Small intestine (tissue), 7 donors: ENCODE data around the gene MRPL55. TPM values are rescaled to one million over a fixed set of nuclear protein-coding genes. Genes with fewer than 3 reads are reported as not detected.
A peak's percentile ranks its signal among the peaks of the same experiment; 100 is the strongest.

ENCODE experiments used
- DNase-seq, 2 donors: peaks; one replicate each; pipeline versions ENCODE4 v3.0.0 to v3.0.0-alpha.2; 2013
- FAIRE-seq: peaks from 2 replicates; lab custom pipeline; 2012; peaks lifted over from hg19 to GRCh38; lab: Jason Lieb, UNC
- H3K27ac ChIP-seq, 3 donors: one replicate each; pipeline ENCODE4 v1.5.1; 2013; ENCODE audit warnings: low read length in 2 of 3, mild to moderate bottlenecking in 2 of 3, control low read depth in 1 of 3, inconsistent platforms in 1 of 3, low read depth in 1 of 3, moderate library complexity in 1 of 3
- H3K27me3 ChIP-seq, 3 donors: one replicate each; pipeline ENCODE4 v1.6.1; 2013; ENCODE audit warnings: low read length in 3 of 3, inconsistent platforms in 1 of 3; ENCODE audit not compliant: control insufficient read depth in 3 of 3, insufficient read depth in 3 of 3
- H3K36me3 ChIP-seq, 3 donors: one replicate each; pipeline ENCODE4 v1.6.1; 2013; ENCODE audit warnings: low read length in 3 of 3, inconsistent platforms in 1 of 3, low read depth in 1 of 3, mild to moderate bottlenecking in 1 of 3, moderate library complexity in 1 of 3; ENCODE audit not compliant: control insufficient read depth in 3 of 3, insufficient read depth in 2 of 3
- H3K4me1 ChIP-seq, 3 donors: one replicate each; pipeline ENCODE4 v1.6.1; 2013; ENCODE audit warnings: low read length in 2 of 3, inconsistent platforms in 1 of 3, low read depth in 1 of 3, mild to moderate bottlenecking in 1 of 3, moderate library complexity in 1 of 3; ENCODE audit not compliant: control insufficient read depth in 3 of 3, insufficient read depth in 2 of 3
- H3K4me3 ChIP-seq, 3 donors: one replicate each; pipeline ENCODE4 v1.5.1; 2013; ENCODE audit warnings: low read length in 3 of 3, control low read depth in 1 of 3, inconsistent platforms in 1 of 3, low read depth in 1 of 3, mild to moderate bottlenecking in 1 of 3, moderate library complexity in 1 of 3
- H3K9me3 ChIP-seq, 2 donors: one replicate each; pipeline ENCODE4 v1.6.1; 2013; ENCODE audit warnings: low read depth in 1 of 2, low read length in 1 of 2; ENCODE audit not compliant: control insufficient read depth in 2 of 2, insufficient read depth in 1 of 2
- WGBS, 3 donors: extraction: QIAGEN DNeasy Blood & Tissue Kit; methylation state at CpG; one replicate each; pipeline ENCODE4 v1.1.7; 2013; 5-methylcytosine and 5-hydroxymethylcytosine counted together
- polyA plus RNA-seq, 4 donors: library from polyadenylated mRNA; stranded (reverse) in 3 of 4; unstranded in 1 of 4; fragments of 200-250 nt in 3 of 4; fragments of 120-200 nt in 1 of 4; gene quantifications; one replicate each; pipeline versions ENCODE4 v1.2.1 to v1.2.3, GENCODE V29; 2013
- donor health status: healthy with polysubstance abuse.
- donor health status: control.
- donor health status: control.
- donor health status: Bipolar disorder and iron deficiency.
- donor health status: healthy.

The MRPL55 gene
- polyA plus RNA-seq, 4 donors: 56.8 to 148 (median 96.5) TPM

DNA sequence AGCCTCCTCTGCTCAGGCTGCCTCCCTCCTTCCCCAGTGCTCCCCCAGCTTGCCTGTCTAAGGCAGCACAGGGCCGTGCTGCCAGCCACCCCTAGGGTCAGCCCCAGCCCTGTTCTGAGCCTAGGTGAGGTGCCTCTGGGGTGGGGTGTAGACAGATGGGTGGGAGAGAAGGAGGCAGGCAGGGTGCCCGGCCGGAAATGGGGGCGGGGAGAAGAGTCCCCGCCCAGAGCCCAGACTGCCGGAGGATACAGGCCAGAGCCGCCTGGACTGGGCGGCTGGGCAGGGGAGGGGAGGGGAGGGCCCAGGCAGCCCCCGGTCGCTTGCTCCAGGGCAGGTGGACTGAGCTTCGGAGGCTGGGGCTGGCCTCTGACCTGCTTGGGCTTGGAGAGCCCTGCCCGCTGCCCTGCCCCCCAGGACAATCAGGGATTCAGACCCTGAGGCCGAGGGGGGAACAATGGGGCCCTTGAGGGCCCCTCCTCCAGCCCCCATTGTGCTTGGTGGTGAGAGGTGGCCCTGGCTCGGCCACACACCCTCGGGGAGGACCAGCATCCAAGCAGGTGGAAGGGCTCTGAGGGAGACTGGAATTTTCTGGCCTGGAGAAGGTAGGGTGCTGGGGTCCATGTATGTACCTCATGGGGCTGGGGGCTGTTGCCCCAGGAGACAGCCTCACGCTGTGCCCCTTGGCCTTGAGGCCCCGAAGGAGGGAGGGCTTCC is 40.5 kb upstream of the MRPL55 start, which contains the start of gene GJC2:
Gene GJC2 (plus strand): TSS at position 525 of the 714 bp plus-strand sequence. CDS start 7,829 bp downstream, outside the sequence.
- H3K4me1 ChIP-seq: peaks cover 0 to 67% (median 0%) of the 10 kb centered on the region in 3 donors
- no peaks in the 10 kb centered on the region for H3K9me3 ChIP-seq
- H3K36me3 ChIP-seq: peaks cover 4 to 87% (median 7%) of the 10 kb centered on the region in 3 donors
- FAIRE-seq (no peak), DNase-seq (peak in 1 of 2 donors; percentile 77)
- H3K27me3 ChIP-seq: no peaks in the 10 kb centered on the region
- peak within 1 kb of the TSS in 1 of 3 donors; percentile 43 for H3K4me3 ChIP-seq
- H3K27ac ChIP-seq: peak within 1 kb of the TSS; percentile 14 to 96 (median 72)
- WGBS, 3 donors: 53 to 82% (median 65%) methylated on average over 14 to 17 of the region's 17 CpGs

DNA sequence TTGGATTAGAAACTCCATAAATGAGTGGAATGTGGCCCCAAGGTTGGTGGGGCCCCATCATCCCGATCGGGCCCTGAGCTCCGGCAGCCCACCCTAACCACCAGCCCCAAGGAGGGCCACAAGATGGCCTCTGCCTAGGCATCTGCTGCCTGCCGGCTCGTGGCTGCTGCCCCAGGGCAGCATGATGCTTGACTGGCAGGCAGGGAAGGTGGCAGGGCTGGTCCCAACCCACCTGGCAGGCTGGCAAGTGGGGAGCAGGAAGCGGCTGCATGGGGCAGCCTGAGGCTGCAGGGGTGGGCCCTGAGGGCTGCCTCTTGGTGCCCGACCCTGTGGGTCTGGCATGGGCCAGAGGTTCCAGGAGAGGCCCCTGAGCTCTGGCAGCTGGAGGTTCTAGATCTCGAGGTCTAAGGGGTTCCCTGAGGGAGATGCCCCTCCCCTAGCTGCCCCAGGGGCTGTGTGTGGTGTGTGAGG is 39.9 kb upstream of the MRPL55 start:
- Histone ChIP-seq H3K27me3 (no peaks in the 10 kb centered on the region), H3K27ac (peak overlapping the region in 2 of 3 donors; percentile 61 to 96), H3K4me3 (no peak overlapping the region), H3K4me1 (peaks cover 0 to 73% (median 0%) of the 10 kb centered on the region in 3 donors), H3K9me3 (no peaks in the 10 kb centered on the region), H3K36me3 (peaks cover 4 to 91% (median 7%) of the 10 kb centered on the region in 3 donors)
- no peak for FAIRE-seq
- 72 to 91% (median 80%) methylated on average over 6 to 8 of the region's 8 CpGs for WGBS, 3 donors
- no peak for DNase-seq

DNA sequence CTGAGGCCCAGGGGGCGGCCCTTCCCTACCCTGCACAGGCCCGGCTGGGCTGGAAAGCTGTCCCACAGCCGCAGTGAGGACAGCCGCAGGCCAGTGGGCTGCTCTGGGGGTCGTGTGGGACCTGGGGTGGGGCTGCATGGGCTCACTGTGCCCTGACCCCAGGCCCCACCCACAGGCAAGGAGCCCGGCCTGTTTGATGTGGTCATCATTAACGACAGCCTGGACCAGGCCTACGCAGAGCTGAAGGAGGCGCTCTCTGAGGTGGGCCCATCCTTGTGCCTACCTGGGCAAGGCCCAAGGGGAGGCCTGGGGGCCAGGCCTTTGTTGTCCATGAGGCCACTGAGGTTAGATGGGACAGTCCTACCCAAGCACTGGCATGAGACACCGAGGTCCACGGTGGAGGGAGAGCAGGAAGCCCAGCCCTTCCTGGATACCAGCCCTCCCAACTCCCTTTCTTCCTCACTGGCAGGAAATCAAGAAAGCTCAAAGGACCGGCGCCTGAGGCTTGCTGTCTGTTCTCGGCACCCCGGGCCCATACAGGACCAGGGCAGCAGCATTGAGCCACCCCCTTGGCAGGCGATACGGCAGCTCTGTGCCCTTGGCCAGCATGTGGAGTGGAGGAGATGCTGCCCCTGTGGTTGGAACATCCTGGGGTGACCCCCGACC is 39.2 kb upstream of the MRPL55 start:
- H3K4me3 ChIP-seq: no peak overlapping the region
- peaks cover 0 to 80% (median 0%) of the 10 kb centered on the region in 3 donors for H3K4me1 ChIP-seq
- DNase-seq (no peak), FAIRE-seq (no peak)
- 67 to 79% (median 75%) methylated on average over 18 of the region's 18 CpGs for WGBS, 3 donors
- no peaks in the 10 kb centered on the region for H3K9me3 ChIP-seq
- H3K36me3 ChIP-seq: peaks cover 4 to 91% (median 7%) of the 10 kb centered on the region in 3 donors
- no peaks in the 10 kb centered on the region for H3K27me3 ChIP-seq
- H3K27ac ChIP-seq: peak overlapping the region in 2 of 3 donors; percentile 61 to 96

DNA sequence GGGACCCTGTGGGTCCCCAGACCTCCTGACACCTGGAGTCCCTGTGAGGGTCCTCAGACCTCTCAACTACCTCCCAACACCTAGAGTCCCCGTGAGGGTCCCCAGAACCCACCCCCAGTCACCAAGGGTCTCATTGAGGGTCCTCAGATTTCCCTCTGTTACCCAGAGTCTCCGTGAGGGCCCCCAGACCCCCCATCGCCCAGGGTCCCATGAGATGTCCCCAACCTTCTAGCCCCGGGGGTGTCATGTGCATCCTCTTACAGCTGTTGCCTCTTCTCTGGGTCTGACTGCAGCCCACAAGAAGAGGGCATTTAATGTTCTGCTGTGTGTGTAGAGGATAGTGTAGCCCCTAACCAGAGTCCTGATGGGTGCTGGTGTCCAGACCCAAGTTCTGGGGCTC is 38.7 kb upstream of the MRPL55 start:
- no peaks in the 10 kb centered on the region for H3K9me3 ChIP-seq
- DNase-seq (no peak), FAIRE-seq (no peak)
- 84 to 94% (median 90%) methylated on average over 4 of the region's 4 CpGs for WGBS, 3 donors
- peak overlapping the region in 1 of 3 donors; percentile 96 for H3K27ac ChIP-seq
- peaks cover 0 to 85% (median 2%) of the 10 kb centered on the region in 3 donors for H3K4me1 ChIP-seq
- H3K27me3 ChIP-seq: no peaks in the 10 kb centered on the region
- H3K36me3 ChIP-seq: peaks cover 4 to 93% (median 7%) of the 10 kb centered on the region in 3 donors
- no peak overlapping the region for H3K4me3 ChIP-seq

DNA sequence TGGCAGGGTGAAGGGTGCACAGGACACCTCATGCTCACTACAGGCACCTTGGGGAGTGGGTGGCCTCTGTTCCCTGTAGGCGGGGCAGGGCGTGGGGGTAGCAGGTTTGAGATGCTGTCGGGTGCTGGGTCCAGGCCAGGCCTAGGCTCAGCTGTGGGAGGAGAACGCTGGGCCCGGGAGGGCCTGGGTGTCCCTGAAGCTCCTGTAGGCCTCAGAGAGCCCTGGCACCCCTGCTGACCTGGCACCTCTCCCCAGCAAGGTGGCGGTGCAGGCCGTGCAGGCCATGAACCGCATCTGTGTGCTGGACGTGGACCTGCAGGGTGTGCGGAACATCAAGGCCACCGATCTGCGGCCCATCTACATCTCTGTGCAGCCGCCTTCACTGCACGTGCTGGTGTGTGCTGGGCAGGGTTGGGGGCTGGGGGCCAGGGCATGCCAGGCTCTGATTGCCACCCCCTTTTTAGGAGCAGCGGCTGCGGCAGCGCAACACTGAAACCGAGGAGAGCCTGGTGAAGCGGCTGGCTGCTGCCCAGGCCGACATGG is 38.1 kb upstream of the MRPL55 start:
- H3K36me3 ChIP-seq: peaks cover 4 to 93% (median 7%) of the 10 kb centered on the region in 3 donors
- H3K4me3 ChIP-seq: no peak overlapping the region
- H3K27me3 ChIP-seq: no peaks in the 10 kb centered on the region
- WGBS, 3 donors: 90 to 94% (median 93%) methylated on average over 18 to 20 of the region's 20 CpGs
- peaks cover 4 to 85% (median 6%) of the 10 kb centered on the region in 3 donors for H3K4me1 ChIP-seq
- H3K9me3 ChIP-seq: no peaks in the 10 kb centered on the region
- H3K27ac ChIP-seq: no peak overlapping the region
- FAIRE-seq: no peak
- no peak for DNase-seq

DNA sequence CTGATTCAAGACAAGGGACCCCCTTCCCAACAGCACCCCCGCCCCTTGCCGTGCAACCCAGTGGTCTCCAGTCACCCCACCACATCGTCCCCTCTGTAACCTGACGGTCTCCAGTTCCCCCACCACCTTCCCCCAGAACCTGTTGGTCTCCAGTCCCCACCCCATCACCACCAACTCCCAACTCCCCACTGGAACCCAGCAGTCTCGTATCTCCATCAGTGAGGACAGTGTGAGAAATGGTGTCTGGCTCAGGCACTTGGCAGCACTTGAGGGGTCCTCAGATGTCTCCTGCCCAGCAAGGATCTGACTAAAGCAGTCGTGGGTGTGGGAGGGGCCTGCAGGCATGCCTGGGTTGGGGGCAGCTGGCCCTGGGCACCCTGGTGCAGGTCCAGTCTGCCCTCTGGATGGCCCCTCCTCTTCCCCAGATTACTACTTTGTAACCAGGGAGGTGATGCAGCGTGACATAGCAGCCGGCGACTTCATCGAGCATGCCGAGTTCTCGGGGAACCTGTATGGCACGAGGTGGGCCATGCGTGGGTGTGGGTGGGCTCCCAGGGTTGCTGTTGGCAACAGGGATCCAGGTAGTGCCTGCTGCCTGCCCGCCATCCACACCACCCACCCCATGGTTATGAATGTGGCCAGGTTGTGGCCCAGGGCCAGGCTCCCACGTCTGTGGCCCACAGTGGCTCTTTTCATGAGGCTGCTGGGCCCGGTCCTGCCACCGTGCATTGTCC is 37.5 kb upstream of the MRPL55 start:
- no peaks in the 10 kb centered on the region for H3K9me3 ChIP-seq
- H3K4me3 ChIP-seq: no peak overlapping the region
- WGBS, 3 donors: 90 to 92% (median 90%) methylated on average over 16 to 18 of the region's 18 CpGs
- FAIRE-seq (no peak), DNase-seq (no peak)
- H3K27ac ChIP-seq: peak overlapping the region in 1 of 3 donors; percentile 31
- peaks cover 9 to 85% (median 12%) of the 10 kb centered on the region in 3 donors for H3K4me1 ChIP-seq
- no peaks in the 10 kb centered on the region for H3K27me3 ChIP-seq
- H3K36me3 ChIP-seq: peaks cover 4 to 93% (median 7%) of the 10 kb centered on the region in 3 donors

DNA sequence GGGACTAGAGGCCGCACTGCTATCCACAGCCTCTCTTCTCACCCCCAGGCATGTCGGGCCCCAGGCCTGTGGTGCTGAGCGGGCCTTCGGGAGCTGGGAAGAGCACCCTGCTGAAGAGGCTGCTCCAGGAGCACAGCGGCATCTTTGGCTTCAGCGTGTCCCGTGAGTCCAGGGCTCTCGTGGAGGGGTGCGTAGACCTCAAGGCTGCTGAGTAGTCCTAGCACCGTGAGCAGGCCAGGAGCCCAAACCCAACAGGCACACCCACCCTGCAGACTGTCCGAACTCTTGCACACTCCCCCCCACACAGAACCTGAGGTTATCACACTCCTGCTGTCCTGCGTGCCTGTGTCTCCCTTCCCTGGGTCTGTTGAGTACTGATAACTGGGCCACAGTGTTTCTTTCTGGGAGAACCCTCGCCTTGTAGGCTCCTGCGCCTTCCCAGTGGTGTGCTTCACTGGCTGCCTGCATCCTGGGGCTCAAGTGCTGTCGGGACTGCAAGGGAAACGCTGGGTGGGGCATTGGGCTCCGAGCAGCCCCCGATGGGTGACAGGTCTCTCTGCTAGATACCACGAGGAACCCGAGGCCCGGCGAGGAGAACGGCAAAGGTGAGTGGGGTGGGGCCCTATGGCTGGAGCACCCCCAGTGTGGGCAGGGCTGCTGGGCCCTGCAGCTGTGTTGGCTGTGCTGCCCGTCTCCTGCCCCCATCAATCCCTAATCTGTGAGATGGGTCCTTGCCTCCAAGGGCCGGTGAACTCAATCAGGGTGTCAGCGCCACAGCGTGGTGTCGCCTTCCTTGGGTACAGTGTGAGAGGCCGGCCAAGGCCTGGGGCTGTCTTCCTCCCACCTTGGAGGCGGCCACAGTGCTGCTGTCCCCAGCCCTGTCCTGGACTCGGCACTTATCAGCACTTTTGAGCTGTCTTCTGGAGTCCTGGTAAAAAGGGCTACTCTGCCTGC is 36.6 kb upstream of the MRPL55 start:
- Histone ChIP-seq H3K4me1 (peaks cover 9 to 82% (median 13%) of the 10 kb centered on the region in 3 donors), H3K4me3 (peak overlapping the region in 1 of 3 donors; percentile 28), H3K9me3 (no peaks in the 10 kb centered on the region), H3K36me3 (peaks cover 4 to 92% (median 7%) of the 10 kb centered on the region in 3 donors), H3K27ac (peak overlapping the region in 1 of 3 donors; percentile 92), H3K27me3 (no peaks in the 10 kb centered on the region)
- WGBS, 3 donors: 90 to 91% (median 90%) methylated on average over 31 of the region's 31 CpGs
- DNase-seq (no peak), FAIRE-seq (no peak)
